ENCODE results near the gene KSR1. TPM values are rescaled to one million over a fixed set of nuclear protein-coding genes. Genes with fewer than 3 reads are reported as not detected.

Gene KSR1
- total and polyA plus RNA-seq, 2 of the 8 experiments (the other 6 are each of a cell fraction or from before 2014, with no cell fraction given): 14.1 to 34.7 TPM

GRCh38 chr17:27596566-27597187, 140.4 kb downstream of the KSR1 start:
- CTCF ChIA-PET (ENCODE audit: partially characterized antibody): interaction anchor here (1.9 to 13.3 kb wide), 9 partner anchors 5 to 360 kb away, joined by 4 to 209 read pairs (median 34); partner anchors contain the start of gene KSR1
- Histone ChIP-seq H3K14ac (ENCODE audit: insufficient read length) (no peak overlapping the region), H3K56ac (replicated peaks; ENCODE audit: insufficient read length, low read depth, low read length) (no peak overlapping the region), H2BK12ac (ENCODE audit: low read depth, low read length) (no peak overlapping the region), H3K23ac (ENCODE audit: insufficient read length) (no peak overlapping the region), H3K9ac (replicated peaks in 1 of 4; ENCODE audit: extremely low read depth in 1 of 4, low read depth in 3 of 4, low read length in 3 of 4) (no peak overlapping the region), H3K4me1 (replicated peaks in 1 of 4; ENCODE audit: control insufficient read depth in 3 of 4, insufficient read depth in 4 of 4, low read length in 3 of 4) (no peaks in the 10 kb centered on the region), H2BK15ac (ENCODE audit: low read length) (no peak overlapping the region), H2BK5ac (ENCODE audit: low read depth, low read length) (no peak overlapping the region; the same call in 1 of the 2 replicates), H2AK5ac (ENCODE audit: low read depth, low read length) (no peak overlapping the region), H3K79me1 (ENCODE audit: low read depth, low read length) (no peaks in the 10 kb centered on the region), H3K27me3 (replicated peaks in 1 of 4; ENCODE audit: control insufficient read depth in 3 of 4, extremely low read depth in 1 of 4, insufficient read depth in 3 of 4, low read length in 3 of 4) (no peaks in the 10 kb centered on the region), H3K18ac (ENCODE audit: extremely low read depth, low read length) (no peak overlapping the region), H3K4ac (replicated peaks; ENCODE audit: insufficient read length, low read depth, low read length) (no peak overlapping the region), H3K79me2 (ENCODE audit: control insufficient read depth in 1 of 2, insufficient read depth in 2 of 2, low read length in 2 of 2) (no peaks in the 10 kb centered on the region), H3K4me3 (ENCODE audit: extremely low read depth in 1 of 4, insufficient read depth in 2 of 4, low read depth in 3 of 4, low read length in 4 of 4) (no peak overlapping the region), H2BK20ac (ENCODE audit: low read length) (no peak overlapping the region), H3K4me2 (ENCODE audit: insufficient read depth in 1 of 2, low read depth in 2 of 2, low read length in 2 of 2) (no peak overlapping the region), H3K36me3 (ENCODE audit: control insufficient read depth in 2 of 4, insufficient read depth in 4 of 4, low read length in 3 of 4) (peaks cover 0 to 3% (median 0%) of the 10 kb centered on the region in 4 experiments; a peak in 2 of 8 replicates), H2BK120ac (replicated peaks; ENCODE audit: low read depth, low read length) (no peak overlapping the region), H4K8ac (ENCODE audit: extremely low read depth, insufficient read depth, low read length) (no peak overlapping the region), H4K5ac (ENCODE audit: insufficient read length, low read depth, low read length) (no peak overlapping the region), H3K9me3 (ENCODE audit: insufficient read depth in 2 of 2, low read depth in 1 of 2, low read length in 1 of 2) (no peaks in the 10 kb centered on the region), H3K27ac (ENCODE audit: low read depth, low read length) (no peak overlapping the region), H2AFZ (ENCODE audit: low read length) (no peak overlapping the region), H4K91ac (replicated peaks; ENCODE audit: insufficient read length, low read length) (no peak overlapping the region), H4K20me1 (replicated peaks in 1 of 2; ENCODE audit: control insufficient read depth in 1 of 2, insufficient read depth in 2 of 2, low read length in 2 of 2) (peaks cover 0 to 5% of the 10 kb centered on the region in 2 experiments), H3K23me2 (ENCODE audit: low read depth, low read length) (no peaks in the 10 kb centered on the region)
- TF ChIP-seq CBX8 (IDR thresholded peaks at IDR 0.05; ENCODE audit: borderline replicate concordance, low read depth, low read length): no peak
- DNase-seq (ENCODE audit: low read depth in 1 of 2, low spot score in 2 of 2) (no peak), FAIRE-seq (no peak)
- POLR2A ChIA-PET (ENCODE audit: partially characterized antibody): no interaction called here
- WGBS, 2 experiments (ENCODE audit: extremely low coverage in 1 of 2, insufficient coverage in 1 of 2, insufficient read length in 1 of 2, insufficient replicate concordance in 2 of 2, low coverage in 1 of 2, low lambda C conversion rate in 2 of 2, missing lambda C conversion rate in 1 of 2): 97% methylated on average over 9 of the region's 9 CpGs; no CpG with 5 or more reads in 1 of the 2 experiments

Data from H1 (cell line).